BE2C (cell line): ENCODE data around the gene TIAM2.

Experiments
- DNase-seq: peaks from one replicate; pipeline ENCODE4 v3.0.0-alpha.2; 2020
- H3K27me3 ChIP-seq: fragments of 250-450 bp; sonication (Bioruptor Pico); 2 replicates; pipeline ENCODE4 v1.5.1; 2020; ENCODE audit warnings: mild to moderate bottlenecking
- H3K36me3 ChIP-seq: fragments of 250-450 bp; sonication (Bioruptor Pico); 2 replicates; pipeline ENCODE4 v1.5.1; 2020; ENCODE audit warnings: mild to moderate bottlenecking
- H3K4me1 ChIP-seq: fragments of 250-450 bp; sonication (Bioruptor Pico); 2 replicates; pipeline ENCODE4 v1.5.1; 2020
- H3K4me3 ChIP-seq: 2 replicates; pipeline ENCODE4 v1.5.1; 2011; ENCODE audit warnings: low read depth, low read length
- H3K9me3 ChIP-seq: fragments of 250-450 bp; sonication (Bioruptor Pico); 2 replicates; pipeline ENCODE4 v1.5.1; 2020
- CTCF ChIP-seq: IDR thresholded peaks from 2 replicates; pipeline ENCODE4 v1.5.1; 2012; ENCODE audit warnings: mild to moderate bottlenecking, low read depth, low read length

TIAM2 gene

GRCh38 chr6:155171109-155171746, 176.1 kb downstream of the TIAM2 start:
- Histone ChIP-seq H3K4me1 (peaks cover 3% of the 10 kb centered on the region), H3K4me3 (no peak overlapping the region), H3K36me3 (no peaks in the 10 kb centered on the region), H3K27me3 (no peaks in the 10 kb centered on the region), H3K9me3 (no peaks in the 10 kb centered on the region)
- TF ChIP-seq CTCF: no peak
- no peak for DNase-seq

GRCh38 chr6:155171747-155172449, 176.8 kb downstream of the TIAM2 start:
- H3K4me3 ChIP-seq: no peak overlapping the region
- no peak for TF ChIP-seq CTCF
- H3K9me3 ChIP-seq: no peaks in the 10 kb centered on the region
- peaks cover 3% of the 10 kb centered on the region for H3K4me1 ChIP-seq
- H3K27me3 ChIP-seq: no peaks in the 10 kb centered on the region
- DNase-seq: no peak
- no peaks in the 10 kb centered on the region for H3K36me3 ChIP-seq

- no peak overlapping the region for H3K4me3 ChIP-seq
- H3K9me3 ChIP-seq: no peaks in the 10 kb centered on the region
- no peaks in the 10 kb centered on the region for H3K36me3 ChIP-seq
- H3K27me3 ChIP-seq: no peaks in the 10 kb centered on the region
- TF ChIP-seq CTCF: no peak
- no peak for DNase-seq
- H3K4me1 ChIP-seq: peaks cover 3% of the 10 kb centered on the region
Measured at GRCh38 chr6:155173488-155173887, 178.4 kb downstream of the TIAM2 start.

- no peaks in the 10 kb centered on the region for H3K36me3 ChIP-seq
- peak; percentile 74 for DNase-seq
- H3K9me3 ChIP-seq: no peaks in the 10 kb centered on the region
- H3K27me3 ChIP-seq: no peaks in the 10 kb centered on the region
- no peak overlapping the region for H3K4me3 ChIP-seq
- TF ChIP-seq CTCF: peak; percentile 84
- peaks cover 3% of the 10 kb centered on the region for H3K4me1 ChIP-seq
Measured at GRCh38 chr6:155174576-155175211, 179.6 kb downstream of the TIAM2 start.

GRCh38 chr6:155177363-155177961, 182.3 kb downstream of the TIAM2 start:
- H3K4me1 ChIP-seq: peaks cover 3% of the 10 kb centered on the region
- peak; percentile 66 for DNase-seq
- H3K36me3 ChIP-seq: no peaks in the 10 kb centered on the region
- H3K27me3 ChIP-seq: no peaks in the 10 kb centered on the region
- H3K4me3 ChIP-seq: no peak overlapping the region
- peak; percentile 73 for TF ChIP-seq CTCF
- H3K9me3 ChIP-seq: no peaks in the 10 kb centered on the region
